HG02870 (cell line): ENCODE measurements around the gene PWWP2B.
"Not testable (repeated sequence)": the region's sequence is repeated elsewhere in the genome, so short reads cannot be mapped to it uniquely, and the experiment has no call there.

Source experiments
- ATAC-seq: cut with Tn5 transposase; IDR thresholded peaks from one replicate; pipeline ENCODE4 v1.9.1; 2021; ENCODE audit warnings: mild to moderate bottlenecking, moderate library complexity; ENCODE audit not compliant: unreplicated experiment

PWWP2B gene

DNA sequence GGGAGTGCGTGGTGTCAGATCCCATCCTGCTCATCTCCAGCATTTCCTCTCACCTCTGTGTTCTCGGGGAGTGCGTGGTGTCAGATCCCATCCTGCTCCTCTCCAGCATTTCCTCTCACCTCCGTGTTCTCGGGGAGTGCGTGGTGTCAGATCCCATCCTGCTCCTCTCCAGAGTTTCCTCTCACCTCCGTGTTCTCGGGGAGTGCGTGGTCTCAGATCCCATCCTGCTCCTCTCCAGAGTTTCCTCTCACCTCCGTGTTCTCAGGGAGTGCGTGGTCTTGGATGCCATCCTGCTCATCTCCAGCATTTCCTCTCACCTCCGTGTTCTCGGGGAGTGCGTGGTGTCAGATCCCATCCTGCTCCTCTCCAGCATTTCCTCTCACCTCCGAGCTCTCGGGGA is 18.0 kb upstream of the PWWP2B start:
- not testable (repeated sequence) for ATAC-seq

DNA sequence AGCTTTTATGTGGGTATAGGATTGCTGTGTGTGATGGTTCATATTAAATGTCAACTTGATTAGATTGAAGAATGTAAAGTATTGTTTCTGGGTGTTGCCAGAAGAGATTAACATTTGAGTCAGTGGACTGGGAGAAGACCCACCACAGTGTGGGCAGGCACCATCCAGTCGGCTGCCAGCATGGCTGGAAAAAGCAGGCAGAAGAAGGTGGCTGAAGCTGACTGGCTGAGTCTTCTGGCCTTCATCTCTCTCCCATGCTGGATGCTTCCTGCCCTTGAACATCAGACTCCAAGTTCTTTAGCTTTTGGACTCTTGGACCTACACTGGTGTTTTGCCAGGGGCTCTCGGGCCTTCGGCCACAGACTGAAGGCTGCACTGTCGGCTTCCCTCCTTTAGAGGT is 16.0 kb upstream of the PWWP2B start:
- not testable (repeated sequence) for ATAC-seq

DNA sequence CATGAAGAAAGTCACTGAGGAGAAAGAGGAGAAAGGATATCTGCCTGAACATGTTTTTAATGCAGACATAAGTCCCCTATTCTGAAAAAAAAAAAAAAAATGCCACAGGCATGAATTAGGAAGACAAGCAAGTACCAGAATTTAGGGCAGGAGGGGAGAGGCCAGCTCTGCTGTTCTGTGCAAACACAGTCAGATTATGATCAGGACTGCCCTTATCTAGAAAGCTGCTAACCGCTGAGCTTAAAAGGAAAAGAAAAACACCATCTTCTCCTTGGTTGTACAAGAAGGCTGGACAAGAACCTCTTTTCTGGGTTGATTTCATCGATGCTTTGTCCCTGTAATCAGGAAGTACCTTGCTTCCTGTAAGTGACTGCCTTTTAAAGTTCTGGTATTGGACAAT is 15.3 kb upstream of the PWWP2B start:
- ATAC-seq: no peak

DNA sequence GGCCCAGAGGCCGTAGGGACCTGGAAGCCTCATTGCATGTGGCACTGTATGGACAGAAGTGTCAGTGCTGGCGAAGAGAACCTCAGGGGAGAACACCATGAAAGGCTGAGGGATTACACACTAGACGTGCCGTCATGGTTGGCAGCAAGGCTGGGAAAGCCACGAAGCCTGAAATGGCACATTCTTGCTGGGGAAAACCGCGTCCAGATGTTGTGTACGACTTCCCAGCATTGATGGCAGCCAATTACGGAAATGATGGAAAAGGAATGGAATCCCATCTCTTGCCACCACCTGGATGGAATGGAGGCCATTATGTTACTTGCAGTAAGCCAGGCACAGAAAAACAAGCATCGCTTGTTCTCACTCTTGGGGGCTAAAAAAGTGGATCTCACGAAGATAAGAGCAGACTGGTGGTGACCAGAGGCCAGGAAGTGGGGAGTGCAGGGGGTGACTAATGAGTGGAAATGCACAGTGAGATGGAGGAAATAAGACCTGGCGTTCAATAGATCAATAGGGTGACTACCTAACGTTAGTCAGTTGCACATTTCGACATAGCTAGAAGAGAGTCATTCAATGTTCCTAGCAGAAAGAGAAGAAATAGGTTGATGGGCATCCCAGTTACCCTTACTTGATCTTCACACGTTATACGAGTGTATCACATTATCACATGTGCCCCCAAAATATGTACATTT is 14.6 kb upstream of the PWWP2B start:
- ATAC-seq: no peak

DNA sequence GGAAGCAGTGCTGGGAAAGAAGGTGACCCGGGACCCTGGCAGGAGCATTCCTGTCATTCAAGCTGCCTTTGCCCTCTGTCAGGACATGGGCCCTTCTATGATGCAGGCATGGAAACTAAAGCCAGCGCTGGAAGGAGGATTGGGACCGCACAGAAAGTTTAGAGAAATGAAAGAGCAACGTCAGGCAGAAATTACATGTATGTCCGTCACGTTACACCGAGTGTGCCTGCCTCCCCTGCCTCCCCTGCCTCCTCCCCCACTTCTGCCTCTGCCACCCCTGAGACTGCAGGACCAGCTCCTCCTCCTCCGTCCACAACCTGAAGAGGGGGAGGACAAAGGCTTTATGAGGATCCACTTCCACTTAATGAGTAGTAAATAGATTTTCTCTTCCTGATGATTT is 13.9 kb upstream of the PWWP2B start:
- no peak for ATAC-seq

DNA sequence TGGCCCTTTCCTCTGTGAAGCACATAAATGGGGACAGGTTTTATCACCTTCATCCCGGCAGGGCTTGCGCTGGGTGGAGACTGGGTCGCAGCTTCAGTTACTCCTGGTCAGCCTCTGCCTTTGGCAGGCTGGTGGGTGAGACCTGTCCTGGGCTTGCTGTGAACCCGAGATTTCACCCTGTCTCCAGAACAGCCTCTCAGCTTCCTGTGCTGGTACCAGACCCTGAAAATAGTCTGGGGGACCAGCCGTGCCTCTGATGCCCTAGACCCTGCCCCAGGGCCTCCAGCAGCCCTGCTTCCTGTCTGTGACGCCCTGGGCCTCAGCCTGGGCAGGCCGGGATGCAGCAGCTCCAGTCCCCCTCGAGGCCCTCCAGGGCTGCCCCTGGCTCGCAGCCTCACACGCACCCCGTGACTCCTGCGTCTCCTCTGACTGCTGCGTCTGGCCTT is 13.2 kb upstream of the PWWP2B start:
- no peak for ATAC-seq

DNA sequence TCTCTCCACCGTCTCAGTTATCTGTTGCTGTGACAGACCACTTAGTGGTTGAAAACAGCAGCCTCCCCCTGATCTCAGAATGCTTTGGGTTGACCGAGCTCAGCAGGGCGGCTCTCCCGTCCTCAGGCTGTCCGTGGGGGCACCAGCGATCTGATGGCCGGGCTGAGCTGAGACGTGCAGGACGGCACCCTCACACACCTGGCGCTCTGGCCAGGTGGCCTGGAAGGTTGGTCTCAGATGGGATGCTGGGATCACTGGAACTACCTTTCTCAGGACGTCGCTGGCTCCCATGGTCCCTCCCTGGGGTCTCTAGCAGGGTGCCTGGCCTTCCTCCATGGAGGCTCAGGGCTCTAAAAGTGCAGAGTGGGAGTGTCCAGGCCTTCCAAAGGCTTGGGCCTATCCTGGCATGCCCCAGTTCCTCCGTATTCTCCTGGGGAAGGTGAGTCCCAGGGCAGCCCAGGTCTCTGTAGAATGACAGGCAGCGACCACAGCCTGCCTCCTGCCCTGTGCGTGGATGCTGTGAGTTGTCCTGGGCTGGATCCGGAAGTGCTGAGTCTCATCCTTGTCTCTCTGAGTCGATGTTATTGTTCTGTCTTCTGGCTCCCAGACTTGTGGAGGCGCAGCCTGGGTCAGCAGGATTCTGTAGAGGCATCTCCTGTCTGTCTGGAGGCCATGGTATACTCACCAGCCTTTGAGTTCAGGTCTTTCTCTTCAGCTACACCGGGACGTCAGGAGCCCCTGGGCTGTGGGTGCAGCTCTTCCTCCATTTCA is 12.2 kb upstream of the PWWP2B start:
- ATAC-seq: no peak

DNA sequence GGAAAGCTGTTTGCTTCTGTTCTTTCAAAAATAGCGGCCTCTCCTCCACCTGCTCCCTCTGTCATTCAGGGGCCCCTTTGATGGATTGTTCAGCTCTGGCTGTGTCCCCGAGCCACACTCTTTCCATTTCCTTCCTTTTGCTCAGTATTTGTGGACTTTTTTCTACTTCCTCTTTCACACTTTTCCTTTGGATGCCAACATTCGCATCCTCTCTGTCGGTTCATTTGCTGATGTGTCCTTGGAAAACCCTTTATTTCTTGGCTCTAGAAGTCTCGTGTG is 11.7 kb upstream of the PWWP2B start:
- no peak for ATAC-seq

DNA sequence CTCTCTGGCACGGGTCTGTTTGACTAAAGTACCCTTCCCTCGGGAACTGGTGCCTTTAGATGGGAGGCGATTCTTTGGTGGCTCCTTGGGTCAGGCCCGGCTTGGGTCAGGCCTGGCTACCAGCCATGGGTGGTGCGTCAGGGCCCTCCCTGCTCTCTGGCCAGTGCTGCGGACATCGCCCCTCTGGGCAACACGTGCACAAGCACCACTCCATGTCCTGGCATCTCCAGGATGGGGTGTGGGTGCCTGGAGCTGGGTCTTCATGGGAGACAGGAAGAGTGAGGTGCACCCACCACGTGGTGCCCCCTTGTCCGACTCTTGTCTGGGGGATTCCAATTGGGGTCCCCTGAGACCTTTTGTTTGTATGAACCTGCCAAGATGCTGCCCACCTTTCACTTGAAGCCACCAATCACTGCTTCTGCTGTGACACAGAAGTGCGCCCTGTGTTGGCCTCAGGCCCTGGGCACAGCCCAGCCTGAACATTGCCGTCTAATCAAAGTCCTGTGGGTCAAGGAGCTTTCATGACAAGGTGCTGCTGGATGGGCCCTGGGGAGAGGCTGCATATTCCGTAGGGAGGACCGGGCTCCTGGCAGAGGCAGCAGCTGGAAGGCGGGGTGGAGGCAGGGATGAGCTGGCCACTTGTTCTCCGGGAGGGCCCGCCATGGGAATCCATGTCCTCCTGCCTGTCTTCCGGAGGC is 11.1 kb upstream of the PWWP2B start:
- no peak for ATAC-seq

DNA sequence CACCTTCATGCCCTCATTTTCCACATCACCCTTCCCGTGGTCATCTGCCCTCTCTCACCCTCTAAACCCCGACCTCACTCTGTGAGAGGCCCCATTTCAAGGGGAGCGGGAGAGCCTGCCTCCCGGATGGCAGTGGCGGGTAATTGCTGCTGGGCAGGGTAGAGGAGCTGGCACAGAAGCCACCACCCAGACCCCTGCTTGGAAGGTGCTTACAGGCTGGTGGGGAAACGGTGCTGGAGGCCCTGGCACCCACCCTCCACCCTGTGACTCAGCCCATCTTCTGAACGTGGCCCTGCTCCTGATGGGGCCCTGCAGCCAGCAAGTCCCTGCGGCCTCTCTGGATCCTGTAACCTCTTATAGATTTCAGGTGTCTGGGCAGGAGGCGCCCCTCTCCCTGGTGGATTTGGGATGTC is 10.6 kb upstream of the PWWP2B start:
- ATAC-seq: no peak

DNA sequence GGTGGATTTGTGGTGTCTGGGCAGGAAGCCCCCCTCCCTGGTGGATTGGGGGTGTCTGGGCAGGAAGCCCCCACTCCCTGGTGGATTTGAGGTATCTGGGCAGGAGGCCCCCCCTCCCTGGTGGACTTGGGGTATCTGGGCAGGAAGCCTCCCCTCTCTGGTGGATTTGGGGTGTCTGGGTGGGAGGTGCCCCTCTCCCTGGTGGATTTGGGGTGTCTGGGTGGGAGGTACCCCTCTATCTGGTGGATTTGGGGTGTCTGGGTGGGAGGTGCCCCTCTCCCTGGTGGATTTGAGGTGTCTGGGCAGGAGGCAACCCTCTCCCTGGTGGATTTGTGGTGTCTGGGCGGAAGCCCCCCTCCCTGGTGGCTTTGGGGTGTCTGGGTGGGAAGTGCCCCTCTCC is 10.1 kb upstream of the PWWP2B start:
- not testable (repeated sequence) for ATAC-seq

DNA sequence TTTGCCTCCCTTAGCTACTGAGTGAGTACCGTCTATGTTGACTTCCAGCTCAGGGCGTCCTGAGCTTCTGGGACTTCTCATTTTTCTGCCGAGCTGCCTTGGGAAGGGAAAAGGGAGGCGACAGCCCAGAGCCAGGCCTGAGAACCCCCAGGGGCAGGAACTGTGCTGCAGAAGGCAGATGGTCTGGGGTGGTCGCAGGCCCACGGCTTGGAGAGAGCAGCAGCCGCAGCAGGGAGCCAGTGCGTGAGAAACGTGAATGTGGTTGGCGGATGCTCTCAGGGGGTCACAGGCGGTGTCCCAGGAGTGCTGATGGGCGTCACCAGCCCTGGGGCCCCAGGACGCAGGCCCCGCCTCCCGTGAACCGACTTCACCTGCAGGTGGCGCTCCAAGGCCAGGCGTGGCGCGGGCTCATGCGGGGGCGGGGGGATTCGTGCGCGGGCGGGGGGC is 9.2 kb upstream of the PWWP2B start:
- ATAC-seq: no peak

DNA sequence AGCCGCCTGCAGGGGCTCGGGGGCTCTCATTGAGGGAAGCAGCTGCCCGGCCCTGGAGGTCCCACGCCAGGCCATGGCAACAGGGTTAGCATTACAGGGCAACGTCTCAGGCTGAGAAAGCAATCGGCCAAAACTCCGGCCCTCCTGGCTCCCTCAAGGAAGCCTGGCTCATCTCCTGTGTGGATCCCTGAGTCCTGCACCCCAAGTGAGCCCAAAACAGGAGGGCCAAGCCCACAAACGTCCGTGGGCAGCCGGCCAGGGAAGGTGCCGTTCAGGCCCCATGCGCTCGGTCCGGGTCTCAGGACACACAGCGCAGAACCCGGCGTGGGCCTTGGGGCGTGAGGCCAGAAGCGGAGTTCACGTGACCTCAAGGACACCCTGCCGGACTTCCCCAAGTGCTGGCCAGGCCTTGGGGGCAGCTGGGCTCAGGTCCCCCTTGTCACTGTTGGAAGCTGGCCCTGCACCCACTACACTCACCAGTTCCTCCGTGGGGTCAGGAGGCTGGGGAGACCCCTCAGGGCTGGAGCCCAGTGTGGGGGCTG is 8.0 kb upstream of the PWWP2B start:
- no peak for ATAC-seq

DNA sequence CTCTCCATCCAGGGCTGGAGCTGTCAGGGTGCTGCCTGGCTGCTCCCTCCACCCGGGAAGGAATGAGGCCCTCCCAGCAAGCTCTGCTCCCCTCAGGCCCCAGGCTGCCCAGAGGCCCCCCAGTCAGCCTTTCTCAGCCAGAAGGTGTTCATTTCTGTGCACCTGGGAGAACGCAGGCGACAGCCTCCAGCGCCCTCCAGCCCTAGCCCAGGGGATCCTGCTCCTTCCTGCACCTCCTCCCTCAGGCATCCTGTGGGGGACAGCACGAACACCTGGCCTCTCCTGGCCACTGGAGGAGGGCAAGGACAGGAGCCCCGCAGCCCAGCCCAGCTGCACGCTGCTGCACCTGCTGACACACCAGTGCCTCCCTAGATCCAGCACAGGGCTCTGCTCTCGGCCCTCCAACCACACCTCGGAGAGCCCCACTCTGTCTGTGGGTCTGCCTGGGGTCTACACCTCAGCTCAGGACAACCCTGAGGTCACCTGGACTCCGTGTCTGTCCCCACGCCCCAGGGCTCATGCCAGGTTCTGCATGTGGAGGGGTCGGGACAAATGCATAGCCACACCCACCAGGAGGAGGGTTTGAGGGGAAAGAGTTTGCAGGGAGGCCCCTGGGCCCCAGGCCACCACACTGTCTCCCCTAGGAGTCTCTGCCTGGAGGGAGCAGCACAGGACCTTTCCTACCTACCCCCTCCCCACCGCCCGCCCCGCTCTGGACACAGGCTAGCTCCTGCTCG is 7.4 kb upstream of the PWWP2B start:
- ATAC-seq: no peak

DNA sequence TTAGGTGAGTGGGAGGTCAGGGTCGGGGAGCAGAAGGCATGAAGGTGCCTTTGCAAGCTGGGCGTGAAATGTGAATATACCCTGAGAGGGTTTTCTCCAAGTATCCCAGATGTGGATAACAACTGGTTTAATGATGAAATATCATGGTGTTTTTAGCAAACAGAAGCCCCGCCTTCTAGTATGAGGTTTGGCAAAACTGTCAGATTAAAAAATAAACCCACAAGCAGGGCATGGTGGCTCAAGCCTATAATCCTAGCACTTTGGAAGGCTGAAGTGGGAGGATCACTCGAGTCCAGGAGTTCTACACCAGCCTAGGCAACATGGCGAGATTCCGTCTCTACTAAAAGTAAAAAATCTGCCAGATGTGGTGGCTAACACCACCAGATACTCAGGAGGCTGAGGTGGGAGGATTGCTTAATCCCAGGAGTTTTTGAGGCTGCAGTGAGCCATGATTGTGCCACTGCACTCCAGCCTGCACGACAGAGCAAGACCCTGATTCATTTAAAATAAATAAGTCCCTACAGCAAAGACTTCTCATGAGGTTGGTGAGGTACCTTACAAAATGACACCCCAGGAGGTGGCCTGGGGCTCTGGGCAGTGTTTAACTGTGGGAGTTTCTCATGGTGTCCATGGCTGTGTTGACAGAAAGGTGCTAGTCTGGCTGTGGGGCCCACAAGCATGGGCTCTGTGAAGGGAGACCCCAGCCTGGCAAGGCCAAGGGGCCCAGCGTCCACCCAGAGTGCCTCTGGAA is 6.7 kb upstream of the PWWP2B start:
- ATAC-seq: no peak

DNA sequence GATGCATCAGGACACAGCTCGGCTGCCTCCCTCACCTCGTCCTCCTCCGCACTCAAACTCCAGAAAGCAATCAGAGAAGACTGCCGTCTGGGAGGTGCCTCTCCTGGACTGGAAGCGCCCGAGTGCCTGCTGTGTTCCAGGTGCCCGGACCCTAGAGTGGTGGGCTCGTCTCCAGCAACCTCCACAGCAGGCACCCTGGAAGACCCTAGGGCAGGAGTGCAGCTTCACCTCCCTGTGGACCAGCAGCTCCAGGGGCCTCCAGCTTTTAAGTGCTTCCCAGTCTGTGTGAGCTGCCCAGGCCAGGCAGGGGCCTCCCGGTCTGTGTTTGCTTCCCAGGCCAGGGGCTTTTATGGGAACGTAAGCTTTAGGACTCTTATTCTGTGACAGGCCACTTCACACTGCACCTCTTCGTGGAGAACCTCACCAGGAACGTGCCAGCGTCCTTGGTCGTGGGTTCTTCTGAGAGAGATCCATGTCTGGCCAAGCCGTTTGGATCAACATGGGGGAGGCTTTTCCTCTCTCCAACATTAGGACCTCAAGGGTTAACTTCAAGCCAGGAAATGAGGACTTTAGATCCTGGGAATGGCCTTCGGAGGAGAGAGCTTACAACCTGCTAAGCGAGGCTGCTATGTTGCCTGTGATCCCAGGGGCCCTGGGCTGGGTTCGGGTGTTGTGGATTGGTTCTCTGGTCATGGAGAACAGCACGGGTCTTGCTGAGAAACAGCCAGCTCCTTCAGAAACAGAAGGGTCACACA is 5.9 kb upstream of the PWWP2B start:
- ATAC-seq: no peak

DNA sequence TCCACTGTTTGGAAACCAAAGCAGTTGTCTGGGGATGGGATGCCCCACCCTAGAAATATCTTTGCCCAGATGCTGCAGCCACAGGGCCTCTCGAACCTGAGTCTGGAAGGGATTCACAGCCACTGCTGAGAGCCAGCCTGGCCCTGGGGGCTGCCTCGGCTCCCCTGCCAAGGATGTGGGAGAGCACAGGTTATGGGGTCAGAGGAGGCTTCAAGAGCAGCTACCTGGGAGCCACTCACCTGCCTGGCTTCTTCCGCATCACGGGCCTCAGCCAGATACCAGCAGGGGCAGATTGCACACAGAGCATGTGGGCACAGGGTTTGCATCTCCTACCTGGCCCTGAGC is 5.4 kb upstream of the PWWP2B start:
- ATAC-seq: no peak

DNA sequence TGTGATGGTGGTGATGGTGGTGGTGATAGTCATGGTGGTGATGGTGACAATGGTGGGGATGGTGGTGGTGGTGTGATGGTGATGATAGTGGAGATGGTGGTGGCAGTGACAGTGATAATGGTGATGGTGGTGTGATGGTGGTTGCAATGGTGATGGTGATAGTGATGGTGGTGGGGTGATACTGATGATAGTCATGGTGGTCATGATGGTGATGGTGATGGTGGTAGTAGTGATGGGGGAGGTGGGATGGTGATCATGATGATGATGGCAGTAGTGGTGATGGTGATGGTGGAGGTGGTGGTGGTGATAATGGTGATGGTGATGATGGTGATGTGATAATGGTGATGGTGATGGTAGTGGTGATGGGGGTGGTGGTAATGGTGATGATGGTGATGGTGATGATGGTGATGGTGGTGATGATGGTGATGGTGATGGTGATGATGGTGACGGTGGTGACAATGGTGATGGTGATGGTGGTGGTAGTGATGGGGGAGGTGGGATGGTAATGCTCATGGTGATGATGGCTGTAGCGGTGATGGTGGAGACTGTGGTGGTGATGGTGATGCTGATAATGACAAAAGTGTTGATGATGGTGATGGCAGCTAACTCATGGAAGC is 4.7 kb upstream of the PWWP2B start:
- no peak for ATAC-seq
